ENCODE data around the gene CASP8. TPM values are rescaled to one million over a fixed set of nuclear protein-coding genes. Genes with fewer than 3 reads are reported as not detected.

CASP8 gene
- total and polyA plus RNA-seq, 2 of the 13 experiments (the other 11 are each of a cell fraction or from before 2014, with no cell fraction given) = 25.0 to 52.8 TPM

DNA sequence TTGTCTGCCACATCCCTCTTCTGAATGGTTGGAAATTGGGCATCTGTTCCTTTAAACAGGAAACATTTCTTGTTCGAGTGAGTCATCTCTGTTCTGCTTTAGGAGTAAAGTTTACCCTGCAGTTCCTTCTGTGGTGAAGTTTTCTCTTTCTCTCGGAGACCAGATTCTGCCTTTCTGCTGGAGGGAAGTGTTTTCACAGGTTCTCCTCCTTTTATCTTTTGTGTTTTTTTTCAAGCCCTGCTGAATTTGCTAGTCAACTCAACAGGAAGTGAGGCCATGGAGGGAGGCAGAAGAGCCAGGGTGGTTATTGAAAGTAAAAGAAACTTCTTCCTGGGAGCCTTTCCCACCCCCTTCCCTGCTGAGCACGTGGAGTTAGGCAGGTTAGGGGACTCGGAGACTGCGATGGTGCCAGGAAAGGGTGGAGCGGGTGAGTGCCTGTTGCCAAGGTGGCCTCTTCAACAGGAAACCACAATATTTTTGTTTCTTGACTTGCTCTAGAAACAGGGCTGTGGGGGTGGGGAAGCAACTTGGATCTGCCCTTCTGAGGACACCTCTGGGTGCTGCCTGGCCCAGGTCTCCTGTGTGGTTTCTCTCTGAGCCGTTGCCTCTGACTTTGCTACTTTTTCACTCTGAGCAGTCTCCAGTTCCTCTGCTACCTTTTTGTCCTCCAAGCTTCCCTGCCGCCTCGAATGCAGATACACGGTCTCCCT lies 2.2 kb upstream of the CASP8 start (continued):
- no peak for TF ChIP-seq ZBTB44 (CRISPR knock-in tag; IDR thresholded peaks at IDR 0.05)
- 0 out of 2 replicates have a peak, but pooled peaks have one; percentile 51 for TF ChIP-seq MYNN (CRISPR knock-in tag; IDR thresholded peaks at IDR 0.05; ENCODE audit: low read depth)
- no peak for TF ChIP-seq SALL2 (CRISPR knock-in tag; IDR thresholded peaks at IDR 0.05)
- TF ChIP-seq STAG1 (CRISPR knock-in tag; IDR thresholded peaks at IDR 0.05) = peak; percentile 6; the same call in 1 of the 2 replicates
- TF ChIP-seq, protein P1, sequence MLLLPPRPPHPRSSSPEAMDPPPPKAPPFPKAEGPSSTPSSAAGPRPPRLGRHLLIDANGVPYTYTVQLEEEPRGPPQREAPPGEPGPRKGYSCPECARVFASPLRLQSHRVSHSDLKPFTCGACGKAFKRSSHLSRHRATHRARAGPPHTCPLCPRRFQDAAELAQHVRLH (CRISPR knock-in tag; IDR thresholded peaks at IDR 0.05; ENCODE audit: borderline replicate concordance, low read depth) = peak; percentile 50; the same call in 1 of the 2 replicates
- TF ChIP-seq AHR (CRISPR knock-in tag; IDR thresholded peaks at IDR 0.05) = 0 out of 2 replicates have a peak, but pooled peaks have one; percentile 43
- TF ChIP-seq ONECUT2 (CRISPR knock-in tag; IDR thresholded peaks at IDR 0.05) = no peak
- no peak for TF ChIP-seq FLYWCH1 (CRISPR knock-in tag; IDR thresholded peaks at IDR 0.05)
- TF ChIP-seq CREM (IDR thresholded peaks at IDR 0.05) = 0 out of 2 replicates have a peak, but pooled peaks have one; percentile 9
- TF ChIP-seq CREM (CRISPR knock-in tag; IDR thresholded peaks at IDR 0.05) = no peak
- TF ChIP-seq SPEN (CRISPR knock-in tag; IDR thresholded peaks at IDR 0.05; ENCODE audit: low read depth) = 0 out of 2 replicates have a peak, but pooled peaks have one; percentile 34
- TF ChIP-seq MAFK (conservative IDR thresholded peaks at IDR 0.05 in 1 of 2, IDR thresholded peaks at IDR 0.05 in 1 of 2; ENCODE audit: low read length in 2 of 2) = no peak
- TF ChIP-seq, protein P2, sequence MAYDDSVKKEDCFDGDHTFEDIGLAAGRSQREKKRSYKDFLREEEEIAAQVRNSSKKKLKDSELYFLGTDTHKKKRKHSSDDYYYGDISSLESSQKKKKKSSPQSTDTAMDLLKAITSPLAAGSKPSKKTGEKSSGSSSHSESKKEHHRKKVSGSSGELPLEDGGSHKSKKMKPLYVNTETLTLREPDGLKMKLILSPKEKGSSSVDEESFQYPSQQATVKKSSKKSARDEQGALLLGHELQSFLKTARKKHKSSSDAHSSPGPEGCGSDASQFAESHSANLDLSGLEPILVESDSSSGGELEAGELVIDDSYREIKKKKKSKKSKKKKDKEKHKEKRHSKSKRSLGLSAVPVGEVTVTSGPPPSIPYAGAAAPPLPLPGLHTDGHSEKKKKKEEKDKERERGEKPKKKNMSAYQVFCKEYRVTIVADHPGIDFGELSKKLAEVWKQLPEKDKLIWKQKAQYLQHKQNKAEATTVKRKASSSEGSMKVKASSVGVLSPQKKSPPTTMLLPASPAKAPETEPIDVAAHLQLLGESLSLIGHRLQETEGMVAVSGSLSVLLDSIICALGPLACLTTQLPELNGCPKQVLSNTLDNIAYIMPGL (CRISPR knock-in tag; IDR thresholded peaks at IDR 0.05; ENCODE audit: borderline replicate concordance in 1 of 2, low read depth in 1 of 2) = peak; percentile 51 to 70; a peak in 3 of 4 replicates
- TF ChIP-seq SIN3A (IDR thresholded peaks at IDR 0.05; ENCODE audit: borderline replicate concordance, low read depth, low read length) = 0 out of 2 replicates have a peak, but pooled peaks have one; percentile 45
- TF ChIP-seq SKIL (CRISPR knock-in tag; IDR thresholded peaks at IDR 0.05; ENCODE audit: borderline replicate concordance) = no peak
- no peak for TF ChIP-seq PLRG1 (conservative IDR thresholded peaks at IDR 0.05)
- TF ChIP-seq GABPA (IDR thresholded peaks at IDR 0.05; ENCODE audit: low read depth, low read length) = peak; percentile 11; the same call in 1 of the 2 replicates
- TF ChIP-seq GABPA (CRISPR knock-in tag; IDR thresholded peaks at IDR 0.05; ENCODE audit: low read depth) = peak; percentile 77
- no peak for TF ChIP-seq NCOA5 (CRISPR knock-in tag; IDR thresholded peaks at IDR 0.05)
- TF ChIP-seq ZNF124 (CRISPR knock-in tag; IDR thresholded peaks at IDR 0.05) = no peak
- 0 out of 2 replicates have a peak, but pooled peaks have one; percentile 34 for TF ChIP-seq NR2F2 (IDR thresholded peaks at IDR 0.05; ENCODE audit: borderline replicate concordance, low read depth)
- TF ChIP-seq, protein P3, sequence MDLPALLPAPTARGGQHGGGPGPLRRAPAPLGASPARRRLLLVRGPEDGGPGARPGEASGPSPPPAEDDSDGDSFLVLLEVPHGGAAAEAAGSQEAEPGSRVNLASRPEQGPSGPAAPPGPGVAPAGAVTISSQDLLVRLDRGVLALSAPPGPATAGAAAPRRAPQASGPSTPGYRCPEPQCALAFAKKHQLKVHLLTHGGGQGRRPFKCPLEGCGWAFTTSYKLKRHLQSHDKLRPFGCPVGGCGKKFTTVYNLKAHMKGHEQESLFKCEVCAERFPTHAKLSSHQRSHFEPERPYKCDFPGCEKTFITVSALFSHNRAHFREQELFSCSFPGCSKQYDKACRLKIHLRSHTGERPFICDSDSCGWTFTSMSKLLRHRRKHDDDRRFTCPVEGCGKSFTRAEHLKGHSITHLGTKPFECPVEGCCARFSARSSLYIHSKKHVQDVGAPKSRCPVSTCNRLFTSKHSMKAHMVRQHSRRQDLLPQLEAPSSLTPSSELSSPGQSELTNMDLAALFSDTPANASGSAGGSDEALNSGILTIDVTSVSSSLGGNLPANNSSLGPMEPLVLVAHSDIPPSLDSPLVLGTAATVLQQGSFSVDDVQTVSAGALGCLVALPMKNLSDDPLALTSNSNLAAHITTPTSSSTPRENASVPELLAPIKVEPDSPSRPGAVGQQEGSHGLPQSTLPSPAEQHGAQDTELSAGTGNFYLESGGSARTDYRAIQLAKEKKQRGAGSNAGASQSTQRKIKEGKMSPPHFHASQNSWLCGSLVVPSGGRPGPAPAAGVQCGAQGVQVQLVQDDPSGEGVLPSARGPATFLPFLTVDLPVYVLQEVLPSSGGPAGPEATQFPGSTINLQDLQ (CRISPR knock-in tag; IDR thresholded peaks at IDR 0.05) = no peak

Data from HepG2 (cell line).